ENCODE measurements around the gene IDH2.
A peak's percentile ranks its signal among the peaks of the same experiment; 100 is the strongest.
"Not testable (repeated sequence)": the region's sequence is repeated elsewhere in the genome, so short reads cannot be mapped to it uniquely, and the experiment has no call there.

Gene IDH2

DNA sequence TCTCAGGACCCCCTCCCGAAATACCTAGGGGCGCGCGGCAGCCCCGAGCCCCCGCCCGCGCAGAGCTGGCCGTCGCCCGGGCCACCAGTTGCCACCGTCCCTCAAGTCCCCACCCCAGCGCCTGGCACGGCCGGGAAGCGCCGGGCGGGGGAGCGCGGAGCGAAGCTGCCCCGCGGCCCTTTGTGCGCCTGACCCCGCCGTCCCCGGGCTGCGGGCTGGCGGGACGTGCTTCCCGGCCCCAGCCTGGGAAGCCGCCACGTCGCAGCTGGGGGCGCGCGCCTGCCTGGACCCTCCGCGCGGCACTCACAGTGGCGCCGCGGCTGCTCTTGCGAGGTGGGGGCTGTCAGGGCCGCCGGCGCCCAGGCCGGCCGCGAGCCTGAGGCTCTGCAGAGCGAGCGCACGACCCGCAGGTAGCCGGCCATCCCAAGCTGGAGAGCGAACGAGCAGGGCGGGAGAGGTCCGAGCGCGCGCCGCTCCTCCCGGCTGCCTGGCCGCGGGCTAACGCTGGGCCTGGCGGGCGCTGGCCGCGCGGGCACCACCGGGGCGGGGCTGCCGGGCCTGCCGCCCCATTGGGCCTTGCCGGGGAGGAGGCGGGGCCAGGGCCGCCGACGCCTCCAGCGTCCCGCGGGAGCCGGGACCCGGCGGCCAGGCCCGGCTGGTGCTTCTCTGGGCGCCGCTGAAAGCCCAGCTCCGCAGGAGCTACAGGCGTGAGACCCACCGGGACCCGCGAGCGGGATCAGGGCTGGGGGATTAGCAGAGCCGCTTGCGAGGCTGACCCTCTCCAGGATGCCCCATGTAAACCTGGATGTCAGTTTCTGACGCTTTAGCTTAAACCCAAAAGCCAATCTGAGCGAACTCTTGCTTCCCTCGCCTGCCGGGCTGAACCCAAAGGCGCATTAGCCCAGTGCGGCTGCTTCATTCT is at the start of gene IDH2:
Gene IDH2, minus strand, starts transcription at position 500 of the 922 bp plus-strand sequence. Its CDS starts 78 bp downstream, at position 422.
- H3K27me3 ChIP-seq (ENCODE audit: control insufficient read depth, insufficient read depth, low read length), result no peaks in the 10 kb centered on the region
- H3K4me3 ChIP-seq (ENCODE audit: low read length), result peak within 1 kb of the TSS; percentile 23
- H3K36me3 ChIP-seq (ENCODE audit: control insufficient read depth, insufficient read depth, low read length), result no peaks in the 10 kb centered on the region
- peak within 1 kb of the TSS; percentile 87 for H3K9ac ChIP-seq (ENCODE audit: low read length)
- no peaks in the 10 kb centered on the region for H3K9me3 ChIP-seq (ENCODE audit: control insufficient read depth, low read length)
- H3K4me1 ChIP-seq (ENCODE audit: control insufficient read depth, insufficient read depth, low read length), result peaks cover 35% of the 10 kb centered on the region

DNA sequence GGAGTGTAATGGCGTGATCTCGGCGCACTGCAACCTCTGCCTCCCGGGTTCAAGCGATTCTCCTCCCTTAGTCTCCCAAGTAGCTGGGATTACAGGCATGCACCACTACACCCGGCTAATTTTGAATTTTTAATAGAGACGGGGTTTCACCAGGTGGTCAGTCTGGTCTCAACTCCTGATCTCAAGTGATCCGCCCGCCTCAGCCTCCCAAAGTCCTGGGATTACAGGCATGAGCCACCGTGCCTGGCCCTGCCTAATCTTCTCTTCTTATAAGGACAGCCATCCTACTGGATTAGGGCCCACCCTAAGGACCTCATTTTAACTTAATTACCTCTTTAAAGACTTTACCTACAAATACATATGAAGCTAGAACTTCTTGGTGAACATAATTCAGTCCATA is 48.3 kb upstream of the IDH2 start:
- not testable (repeated sequence) for H3K4me3 ChIP-seq (ENCODE audit: low read length); H3K4me1 ChIP-seq (ENCODE audit: control insufficient read depth, insufficient read depth, low read length); H3K27me3 ChIP-seq (ENCODE audit: control insufficient read depth, insufficient read depth, low read length); H3K36me3 ChIP-seq (ENCODE audit: control insufficient read depth, insufficient read depth, low read length); H3K9ac ChIP-seq (ENCODE audit: low read length); H3K9me3 ChIP-seq (ENCODE audit: control insufficient read depth, low read length)

DNA sequence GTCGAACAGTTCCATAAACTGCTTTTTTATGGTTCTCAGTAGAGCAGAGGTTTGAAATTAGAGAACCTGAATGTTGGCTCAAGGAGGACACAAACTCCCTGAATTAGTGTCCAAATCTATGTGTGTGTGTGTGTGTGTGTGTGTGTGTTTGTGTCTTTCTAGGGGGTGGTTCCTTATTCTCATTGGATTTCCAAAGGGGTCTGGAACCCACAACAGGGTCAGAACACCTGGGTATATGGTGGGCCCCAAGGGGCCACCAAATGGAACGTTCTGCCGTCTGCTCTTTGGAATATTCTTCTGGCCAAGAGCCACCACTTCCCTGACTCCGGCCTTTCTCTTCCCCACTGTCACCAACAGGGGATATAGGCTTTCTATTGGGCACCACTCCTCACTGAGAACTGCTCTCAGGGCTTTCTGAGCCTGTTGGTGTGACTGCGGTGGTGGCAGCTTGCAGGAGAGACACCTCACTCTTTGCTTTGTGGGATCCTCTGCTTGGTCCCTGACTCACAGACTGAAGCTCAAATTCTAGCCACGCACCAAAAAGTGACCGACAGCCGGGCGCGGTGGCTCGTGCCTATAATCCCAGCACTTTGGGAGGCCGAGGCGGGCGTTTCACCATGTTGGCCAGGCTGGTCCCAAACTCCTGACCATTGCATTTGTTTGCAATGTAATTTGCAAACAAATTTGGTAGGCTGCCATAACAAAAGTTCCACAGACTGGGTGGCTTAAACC is 47.5 kb upstream of the IDH2 start:
- no peaks in the 10 kb centered on the region for H3K9me3 ChIP-seq (ENCODE audit: control insufficient read depth, low read length)
- H3K36me3 ChIP-seq (ENCODE audit: control insufficient read depth, insufficient read depth, low read length), result no peaks in the 10 kb centered on the region
- H3K27me3 ChIP-seq (ENCODE audit: control insufficient read depth, insufficient read depth, low read length), result no peaks in the 10 kb centered on the region
- no peak overlapping the region for H3K4me3 ChIP-seq (ENCODE audit: low read length)
- no peaks in the 10 kb centered on the region for H3K4me1 ChIP-seq (ENCODE audit: control insufficient read depth, insufficient read depth, low read length)
- no peak overlapping the region for H3K9ac ChIP-seq (ENCODE audit: low read length)

DNA sequence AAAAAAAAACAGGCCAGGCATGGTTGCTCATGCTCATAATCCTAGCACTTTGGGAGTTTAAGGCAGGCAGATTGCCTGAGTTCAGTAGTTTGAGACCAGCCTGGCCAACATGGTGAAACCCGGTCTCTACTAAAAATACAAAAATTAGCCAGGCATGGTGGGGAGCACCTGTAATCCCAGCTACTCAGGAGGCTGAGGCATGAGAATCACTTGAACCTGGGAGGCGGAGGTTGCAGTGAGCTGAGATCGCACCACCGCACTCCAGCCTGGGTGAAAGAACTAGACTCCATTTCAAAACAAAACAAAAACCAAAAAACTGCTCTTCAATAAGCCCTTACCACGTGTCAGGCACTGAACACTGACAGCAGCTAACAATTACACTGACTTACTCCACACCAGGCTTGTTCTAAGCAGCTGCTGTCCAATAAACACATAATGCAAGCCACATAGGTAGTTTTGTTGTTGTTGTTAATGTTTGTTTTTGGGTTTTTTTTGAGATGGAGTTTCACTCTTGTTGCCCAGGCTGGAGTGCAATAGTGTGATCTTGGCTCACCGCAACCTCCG is 44.0 kb upstream of the IDH2 start:
- not testable (repeated sequence) for H3K27me3 ChIP-seq (ENCODE audit: control insufficient read depth, insufficient read depth, low read length); H3K9me3 ChIP-seq (ENCODE audit: control insufficient read depth, low read length); H3K9ac ChIP-seq (ENCODE audit: low read length); H3K4me3 ChIP-seq (ENCODE audit: low read length); H3K36me3 ChIP-seq (ENCODE audit: control insufficient read depth, insufficient read depth, low read length)
- H3K4me1 ChIP-seq (ENCODE audit: control insufficient read depth, insufficient read depth, low read length), result peaks cover 12% of the 10 kb centered on the region

DNA sequence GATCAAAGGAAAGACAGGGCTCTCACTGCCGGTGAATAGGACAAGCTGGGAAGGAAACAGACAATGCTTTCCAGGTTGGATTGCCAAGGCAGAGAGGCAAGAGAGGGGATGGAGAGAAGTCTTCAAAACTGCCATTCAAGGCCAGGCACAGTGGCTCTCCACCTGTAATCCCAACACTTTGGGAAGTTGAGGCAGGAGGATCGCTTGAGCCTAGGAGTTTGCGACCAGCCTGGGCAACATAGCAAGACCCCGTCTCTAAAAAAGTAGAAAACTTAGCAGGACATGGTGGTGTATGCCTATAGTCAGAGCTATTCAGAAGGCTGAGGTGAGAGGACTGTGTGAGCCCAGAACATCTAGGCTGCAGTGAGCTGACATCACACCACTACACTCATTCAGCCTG is 43.5 kb upstream of the IDH2 start:
- Histone ChIP-seq H3K27me3 (ENCODE audit: control insufficient read depth, insufficient read depth, low read length) (no peaks in the 10 kb centered on the region), H3K9ac (ENCODE audit: low read length) (no peak overlapping the region), H3K4me1 (ENCODE audit: control insufficient read depth, insufficient read depth, low read length) (peaks cover 12% of the 10 kb centered on the region), H3K9me3 (ENCODE audit: control insufficient read depth, low read length) (no peaks in the 10 kb centered on the region), H3K36me3 (ENCODE audit: control insufficient read depth, insufficient read depth, low read length) (no peaks in the 10 kb centered on the region), H3K4me3 (ENCODE audit: low read length) (no peak overlapping the region)

DNA sequence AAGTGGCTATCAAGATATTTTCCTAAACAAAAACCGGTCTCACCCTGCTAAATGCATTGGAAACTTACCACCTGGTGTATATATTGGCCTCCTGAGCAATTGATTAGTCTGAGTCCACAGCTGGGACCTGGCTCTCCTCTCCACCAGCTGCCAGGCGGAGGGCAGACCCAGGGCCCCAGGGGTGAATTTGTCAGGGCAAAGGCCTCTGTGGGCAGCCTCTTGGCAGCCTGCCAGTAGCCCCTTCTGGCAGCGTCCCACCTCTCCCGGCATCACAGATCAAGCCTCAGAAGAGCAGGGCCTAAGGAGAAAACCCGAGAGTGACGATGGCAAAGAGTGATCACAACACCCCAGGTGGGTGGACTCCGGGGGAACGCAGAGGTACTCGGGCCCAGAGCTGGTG is 43.0 kb upstream of the IDH2 start:
- H3K4me3 ChIP-seq (ENCODE audit: low read length), result no peak overlapping the region
- no peaks in the 10 kb centered on the region for H3K36me3 ChIP-seq (ENCODE audit: control insufficient read depth, insufficient read depth, low read length)
- no peaks in the 10 kb centered on the region for H3K9me3 ChIP-seq (ENCODE audit: control insufficient read depth, low read length)
- no peaks in the 10 kb centered on the region for H3K27me3 ChIP-seq (ENCODE audit: control insufficient read depth, insufficient read depth, low read length)
- H3K9ac ChIP-seq (ENCODE audit: low read length), result no peak overlapping the region
- H3K4me1 ChIP-seq (ENCODE audit: control insufficient read depth, insufficient read depth, low read length), result peaks cover 12% of the 10 kb centered on the region

DNA sequence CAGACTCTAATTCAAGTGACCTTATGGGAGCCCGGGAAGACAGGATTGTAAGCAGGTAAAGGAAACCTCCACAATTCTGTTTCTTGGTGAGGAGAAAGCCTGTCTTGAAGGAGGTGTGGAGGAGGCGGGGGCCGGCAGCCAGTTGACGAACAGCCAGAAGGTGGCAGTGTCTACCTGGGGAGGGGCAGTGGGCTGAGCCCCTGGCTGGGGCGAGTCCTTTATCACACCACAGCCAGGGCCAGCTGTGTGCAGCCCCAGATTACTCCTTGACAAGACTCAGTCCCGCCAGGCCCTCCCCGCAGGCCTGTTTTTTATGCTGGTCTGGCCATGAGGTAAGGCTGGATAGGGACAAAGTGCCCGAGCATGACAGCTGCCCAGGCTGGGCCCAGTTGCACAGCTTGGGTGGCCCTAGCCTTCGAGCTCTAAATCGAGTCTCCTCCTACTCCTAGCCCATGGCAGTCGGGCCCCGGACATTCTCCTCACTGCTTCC is 40.9 kb upstream of the IDH2 start:
- Histone ChIP-seq H3K9ac (ENCODE audit: low read length) (no peak overlapping the region), H3K27me3 (ENCODE audit: control insufficient read depth, insufficient read depth, low read length) (no peaks in the 10 kb centered on the region), H3K9me3 (ENCODE audit: control insufficient read depth, low read length) (no peaks in the 10 kb centered on the region), H3K4me1 (ENCODE audit: control insufficient read depth, insufficient read depth, low read length) (peaks cover 12% of the 10 kb centered on the region), H3K4me3 (ENCODE audit: low read length) (no peak overlapping the region), H3K36me3 (ENCODE audit: control insufficient read depth, insufficient read depth, low read length) (no peaks in the 10 kb centered on the region)

DNA sequence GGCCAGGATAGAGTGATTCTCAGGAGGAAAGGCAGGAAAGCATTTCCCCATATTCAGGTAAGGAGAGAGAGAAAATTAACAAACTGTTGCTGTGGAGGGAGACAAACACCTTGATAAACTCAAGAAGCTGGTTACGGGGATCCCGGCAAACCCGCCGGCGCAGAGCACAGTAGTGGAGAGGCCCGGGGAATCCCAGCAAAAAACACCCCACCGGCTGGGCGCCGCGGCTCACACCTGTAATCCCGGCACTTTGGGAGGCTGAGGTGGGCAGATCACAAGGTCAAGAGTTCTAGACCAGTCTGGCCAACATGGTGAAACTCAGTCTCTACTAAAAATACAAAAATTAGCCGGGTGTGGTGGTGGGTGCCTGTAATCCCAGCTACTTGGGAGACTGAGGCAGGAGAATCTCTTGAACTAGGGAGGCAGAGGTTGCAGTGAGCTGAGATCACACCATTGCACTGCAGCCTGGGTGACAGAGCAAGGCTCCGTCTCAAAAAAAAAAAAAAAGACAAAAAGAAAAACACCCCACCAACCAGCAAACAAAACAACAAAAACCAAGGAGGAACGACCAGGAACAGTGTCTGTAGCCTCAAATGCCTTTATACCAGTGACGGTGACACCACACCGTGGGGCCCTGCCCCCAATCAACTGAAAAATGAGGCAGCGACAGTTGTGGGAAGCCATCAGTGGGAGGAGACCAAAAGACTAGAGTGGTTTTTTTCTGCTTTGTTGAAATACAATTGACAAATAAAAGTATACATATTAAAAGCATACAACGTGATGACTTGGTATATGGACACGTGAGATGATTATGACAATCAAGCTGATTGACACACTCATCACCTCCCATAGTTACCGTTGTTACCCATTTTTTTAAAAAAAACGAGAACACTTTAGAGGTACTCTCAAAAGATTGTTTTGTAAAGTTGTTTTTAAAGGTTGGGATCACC is 40.2 kb upstream of the IDH2 start:
- Histone ChIP-seq H3K4me3 (ENCODE audit: low read length) (no peak overlapping the region), H3K36me3 (ENCODE audit: control insufficient read depth, insufficient read depth, low read length) (no peaks in the 10 kb centered on the region), H3K27me3 (ENCODE audit: control insufficient read depth, insufficient read depth, low read length) (no peaks in the 10 kb centered on the region), H3K9me3 (ENCODE audit: control insufficient read depth, low read length) (no peaks in the 10 kb centered on the region), H3K4me1 (ENCODE audit: control insufficient read depth, insufficient read depth, low read length) (peaks cover 12% of the 10 kb centered on the region), H3K9ac (ENCODE audit: low read length) (no peak overlapping the region)

DNA sequence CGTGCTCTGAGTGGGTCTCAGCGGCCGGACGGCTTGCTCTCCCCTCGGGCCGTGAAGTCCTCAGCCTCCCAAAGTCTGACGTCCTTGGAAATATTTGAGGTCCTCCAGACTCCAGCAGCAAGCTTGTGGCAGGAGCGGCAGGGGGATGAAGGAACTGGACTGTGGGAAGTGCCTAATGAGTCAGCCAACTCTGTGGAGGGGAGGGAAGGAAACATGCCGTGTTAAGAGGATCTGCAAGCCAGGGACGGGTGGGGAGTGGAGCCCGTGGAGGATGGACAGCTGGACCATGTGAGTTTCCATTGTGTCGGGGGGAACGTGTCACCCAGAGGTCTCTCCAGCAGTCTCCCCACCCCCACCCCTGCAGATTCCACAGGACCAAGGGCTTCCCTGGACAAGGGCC is 39.4 kb upstream of the IDH2 start:
- no peak overlapping the region for H3K9ac ChIP-seq (ENCODE audit: low read length)

DNA sequence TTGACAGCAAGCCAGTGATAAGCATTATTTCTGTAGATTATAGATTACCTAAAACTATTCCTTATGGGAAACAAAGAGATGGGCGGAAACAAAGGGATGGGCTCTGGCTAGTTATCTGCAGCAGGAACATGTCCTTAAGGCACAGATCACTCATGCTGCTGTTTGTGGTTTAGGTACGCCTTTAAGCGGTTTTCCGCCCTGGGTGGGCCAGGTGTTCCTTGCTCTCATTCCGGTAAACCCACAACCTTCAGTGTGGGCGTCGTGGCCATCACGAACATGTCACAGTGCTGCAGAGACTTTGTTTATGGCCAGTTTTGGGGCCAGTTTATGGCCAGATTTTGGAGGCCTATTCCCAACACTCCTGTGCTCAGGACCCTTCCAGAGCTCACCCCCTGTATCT is 37.3 kb upstream of the IDH2 start:
- not testable (repeated sequence) for H3K27me3 ChIP-seq (ENCODE audit: control insufficient read depth, insufficient read depth, low read length); H3K4me3 ChIP-seq (ENCODE audit: low read length); H3K9me3 ChIP-seq (ENCODE audit: control insufficient read depth, low read length); H3K9ac ChIP-seq (ENCODE audit: low read length); H3K36me3 ChIP-seq (ENCODE audit: control insufficient read depth, insufficient read depth, low read length)
- H3K4me1 ChIP-seq (ENCODE audit: control insufficient read depth, insufficient read depth, low read length), result peaks cover 12% of the 10 kb centered on the region

More for the DNA sequence above, 39.4 kb upstream of the IDH2 start:
- H3K27me3 ChIP-seq (ENCODE audit: control insufficient read depth, insufficient read depth, low read length), result no peaks in the 10 kb centered on the region
- no peak overlapping the region for H3K4me3 ChIP-seq (ENCODE audit: low read length)
- H3K36me3 ChIP-seq (ENCODE audit: control insufficient read depth, insufficient read depth, low read length), result no peaks in the 10 kb centered on the region
- peaks cover 12% of the 10 kb centered on the region for H3K4me1 ChIP-seq (ENCODE audit: control insufficient read depth, insufficient read depth, low read length)
- no peaks in the 10 kb centered on the region for H3K9me3 ChIP-seq (ENCODE audit: control insufficient read depth, low read length)

DNA sequence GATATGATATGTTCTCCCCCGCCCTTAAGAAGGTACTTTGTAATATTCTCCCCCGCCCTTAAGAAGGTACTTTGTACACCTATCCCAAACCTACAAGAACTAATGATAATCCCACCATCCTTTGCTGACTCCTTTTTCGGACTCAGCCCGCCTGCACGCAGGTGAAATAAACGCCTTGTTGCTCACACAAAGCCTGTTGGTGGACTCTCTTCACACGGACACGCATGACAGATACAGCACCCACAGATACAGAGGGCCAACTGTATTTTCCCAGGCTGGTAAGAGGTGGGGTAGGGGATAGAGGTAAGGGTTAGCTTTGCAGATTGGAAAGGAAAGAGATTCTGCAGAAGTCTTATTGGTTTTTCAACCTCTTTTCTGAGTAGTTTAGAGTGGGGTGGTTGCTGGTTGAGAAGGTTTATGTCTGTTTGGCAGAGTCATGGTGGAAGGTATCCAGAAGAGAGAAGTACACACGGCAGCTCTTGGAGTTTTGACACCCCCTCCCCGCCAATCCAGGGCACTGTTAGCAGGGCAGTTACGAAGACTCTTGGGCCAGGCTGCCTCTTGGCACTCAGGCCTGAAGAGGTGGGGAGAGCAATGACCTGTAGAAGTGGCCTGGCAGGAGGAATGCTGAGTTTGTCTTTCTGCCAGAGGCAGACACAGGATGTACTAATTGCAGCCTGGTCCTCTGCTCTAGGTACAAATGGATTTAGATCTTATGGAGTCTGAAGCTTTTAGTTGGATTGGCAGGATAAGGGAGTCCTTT is 36.0 kb upstream of the IDH2 start:
- Histone ChIP-seq H3K36me3 (ENCODE audit: control insufficient read depth, insufficient read depth, low read length) (no peaks in the 10 kb centered on the region), H3K9ac (ENCODE audit: low read length) (no peak overlapping the region), H3K9me3 (ENCODE audit: control insufficient read depth, low read length) (no peaks in the 10 kb centered on the region), H3K27me3 (ENCODE audit: control insufficient read depth, insufficient read depth, low read length) (no peaks in the 10 kb centered on the region), H3K4me1 (ENCODE audit: control insufficient read depth, insufficient read depth, low read length) (peaks cover 5% of the 10 kb centered on the region), H3K4me3 (ENCODE audit: low read length) (no peak overlapping the region)

All from mucosa of stomach (tissue), 1 donor.